ENCODE measurements around the gene SEC14L3. TPM values are rescaled to one million over a fixed set of nuclear protein-coding genes. Genes with fewer than 3 reads are reported as not detected.

Gene SEC14L3
- total RNA-seq, 2 experiments from 2014 or later, result not detected

Other genes starting within 250 kb of the SEC14L3 start
- gene LIF, start 225.3 kb downstream of the SEC14L3 start, total RNA-seq, result 100 to 1,000 TPM; 508 to 564 TPM
- gene OSM, start 205.2 kb downstream of the SEC14L3 start, total RNA-seq, result 100 to 1,000 TPM; 125 to 142 TPM
- 10 to 100 TPM; 24.2 to 27.5 TPM for gene CASTOR1, start 182.5 kb downstream of the SEC14L3 start, total RNA-seq
- 10 to 100 TPM; 54.0 to 54.2 TPM for gene TBC1D10A, start 145.1 kb downstream of the SEC14L3 start, total RNA-seq
- gene SF3A1, start 115.1 kb downstream of the SEC14L3 start, total RNA-seq, result 100 to 1,000 TPM; 220 to 233 TPM
- gene CCDC157, start 115.0 kb downstream of the SEC14L3 start, total RNA-seq, result 1 to 10 TPM; 4.0 to 4.7 TPM
- gene RNF215, start 84.6 kb downstream of the SEC14L3 start, total RNA-seq, result 10 to 100 TPM; 11.1 to 11.3 TPM
- gene SEC14L2, start 75.0 kb downstream of the SEC14L3 start, total RNA-seq, result 1 to 10 TPM; 9.9 TPM
- 10 to 100 TPM; 63.3 to 64.8 TPM for gene MTFP1, start 46.2 kb downstream of the SEC14L3 start, total RNA-seq
- not detected for gene SEC14L4, start 33.7 kb upstream of the SEC14L3 start, total RNA-seq
- gene SEC14L6, start 74.7 kb upstream of the SEC14L3 start, total RNA-seq, result under 1 TPM in 1 of 2 experiments, not detected in 1; 0.08 TPM
- gene GAL3ST1, start 102.6 kb upstream of the SEC14L3 start, total RNA-seq, result under 1 TPM; 0.44 to 0.68 TPM
- 10 to 100 TPM; 51.2 to 57.1 TPM for gene PES1, start 119.9 kb upstream of the SEC14L3 start, total RNA-seq
- under 1 TPM; 0.28 to 0.94 TPM for gene TCN2, start 135.2 kb upstream of the SEC14L3 start, total RNA-seq
- gene SLC35E4, start 163.8 kb upstream of the SEC14L3 start, total RNA-seq, result 1 to 10 TPM; 1.5 to 2.4 TPM
- gene DUSP18, start 195.9 kb upstream of the SEC14L3 start, total RNA-seq, result 10 to 100 TPM; 10.5 to 12.8 TPM
- gene OSBP2, start 222.9 kb upstream of the SEC14L3 start, total RNA-seq, result under 1 TPM; 0.45 to 0.61 TPM